GM23338 (cell line): ENCODE measurements around the gene MRPS34. TPM values are rescaled to one million over a fixed set of nuclear protein-coding genes. Genes with fewer than 3 reads are reported as not detected.

Experiments
- ATAC-seq: fragments of 200-7000 bp; cut with Tn5 transposase; 3 replicates; pipeline ENCODE4 v1.9.1; 2020
- DNase-seq: peaks from one replicate; pipeline ENCODE4 v3.0.0-alpha.2; 2015; ENCODE audit warnings: low spot score
- H2AFZ ChIP-seq: fragments of 200-600 bp; sonication (generic); 2 replicates; pipeline ENCODE4 v1.8.0; 2016; ENCODE audit warnings: antibody characterized with exemption, mild to moderate bottlenecking, moderate library complexity
- H3F3A ChIP-seq: fragments of 200-600 bp; sonication (generic); replicated peaks from 2 replicates; pipeline ENCODE4 v1.8.0; 2017; ENCODE audit warnings: antibody characterized with exemption, mixed run types, low read depth
- H3K27ac ChIP-seq: fragments of 200-600 bp; sonication (generic); 2 replicates; pipeline ENCODE4 v1.6.1; 2016; ENCODE audit warnings: low read depth
- H3K27me3 ChIP-seq: fragments of 200-600 bp; sonication (generic); 2 replicates; pipeline ENCODE4 v1.8.0; 2016; ENCODE audit warnings: mild to moderate bottlenecking, mixed run types, moderate library complexity; ENCODE audit not compliant: insufficient read depth
- H3K36me3 ChIP-seq: fragments of 200-600 bp; sonication (generic); 2 replicates; pipeline ENCODE4 v1.8.0; 2016; ENCODE audit warnings: mild to moderate bottlenecking; ENCODE audit not compliant: insufficient read depth
- H3K4me1 ChIP-seq: fragments of 200-600 bp; sonication (generic); 2 replicates; pipeline ENCODE4 v1.8.0; 2016; ENCODE audit warnings: mild to moderate bottlenecking, moderate library complexity; ENCODE audit not compliant: insufficient read depth
- H3K4me2 ChIP-seq: fragments of 200-600 bp; sonication (generic); 2 replicates; pipeline ENCODE4 v1.7.1; 2017; ENCODE audit warnings: mixed run types
- H3K4me3 ChIP-seq: fragments of 200-600 bp; sonication (generic); 2 replicates; pipeline ENCODE4 v1.6.1; 2016; ENCODE audit warnings: mixed run types
- H3K79me2 ChIP-seq: fragments of 200-600 bp; sonication (generic); replicated peaks from 2 replicates; pipeline ENCODE4 v1.8.0; 2017; ENCODE audit warnings: mild to moderate bottlenecking; ENCODE audit not compliant: insufficient read depth
- H3K9me2 ChIP-seq: fragments of 200-600 bp; sonication (generic); 2 replicates; pipeline ENCODE4 v1.8.0; 2017; ENCODE audit not compliant: insufficient read depth
- H4K20me1 ChIP-seq: fragments of 200-600 bp; sonication (generic); replicated peaks from 2 replicates; pipeline ENCODE4 v1.8.0; 2017; ENCODE audit warnings: mild to moderate bottlenecking; ENCODE audit not compliant: insufficient read depth
- H3K27ac Mint-ChIP-seq: 2 replicates; pipeline ENCODE4 v1.8.0; 2020; ENCODE audit warnings: inconsistent platforms, mild to moderate bottlenecking, moderate library complexity, mixed read lengths
- H3K27me3 Mint-ChIP-seq: 3 replicates; pipeline ENCODE4 v1.8.0; 2022; ENCODE audit warnings: low read depth, mild to moderate bottlenecking, moderate library complexity, mixed read lengths, inconsistent platforms; ENCODE audit not compliant: insufficient read depth, poor library complexity
- H3K36me3 Mint-ChIP-seq: 3 replicates; pipeline ENCODE4 v1.8.0; 2021; ENCODE audit warnings: low read depth, mild to moderate bottlenecking, inconsistent platforms, moderate library complexity, mixed read lengths
- H3K4me1 Mint-ChIP-seq: 3 replicates; pipeline ENCODE4 v1.8.0; 2020; ENCODE audit warnings: mild to moderate bottlenecking, inconsistent platforms, mixed read lengths
- H3K4me3 Mint-ChIP-seq: 3 replicates; pipeline ENCODE4 v1.8.0; 2021; ENCODE audit warnings: moderate library complexity, mild to moderate bottlenecking, inconsistent platforms, mixed read lengths
- H3K9me3 Mint-ChIP-seq: 3 replicates; pipeline ENCODE4 v1.8.0; 2020; ENCODE audit warnings: moderate library complexity, mild to moderate bottlenecking, inconsistent platforms, mixed read lengths
- CTCF ChIP-seq, 2 experiments: fragments of 200-600 bp in 1 of 2; sonication (generic) in 1 of 2; conservative IDR thresholded peaks; 2 replicates each; pipeline versions ENCODE4 v1.5.1 to v1.6.1; 2016 to 2017; ENCODE audit warnings: antibody characterized with exemption in 2 of 2, low read depth in 2 of 2, mild to moderate bottlenecking in 2 of 2, moderate library complexity in 1 of 2
- ETS1 ChIP-seq: IDR thresholded peaks from 2 replicates; pipeline ENCODE4 v1.6.1; 2016; ENCODE audit warnings: antibody characterized with exemption
- EZH2 ChIP-seq: fragments of 200-600 bp; sonication (generic); IDR thresholded peaks from one replicate; pipeline ENCODE4 v1.8.0; 2017; ENCODE audit warnings: antibody characterized with exemption, mild to moderate bottlenecking, low read depth; ENCODE audit not compliant: unreplicated experiment
- STAT1 ChIP-seq: IDR thresholded peaks from one replicate; pipeline ENCODE4 v1.6.1; 2016; ENCODE audit warnings: antibody characterized with exemption; ENCODE audit not compliant: unreplicated experiment
- polyA plus RNA-seq: library from polyadenylated mRNA; unstranded; fragments of >200 nt; fragmentation: Nextera tagmentation; extraction: Ambion mirVana; gene quantifications from 2 replicates; pipeline ENCODE4 v1.2.1, GENCODE V29; 2016
- total RNA-seq: library from RNA; depleted of rRNA; stranded (reverse); fragments of >200 nt; shearing (Covaris generic); gene quantifications from 2 replicates; pipeline ENCODE4 v1.2.3, GENCODE V29; 2014
- TF ChIP-seq, protein P1 (sequence below): fragments of 250-450 bp; sonication (Bioruptor Pico); IDR thresholded peaks from 2 replicates; pipeline ENCODE4 v1.5.0; 2020; ENCODE audit warnings: mild to moderate bottlenecking, moderate library complexity

Gene MRPS34
- total and polyA plus RNA-seq, 2 experiments from 2014 or later: 248 to 391 TPM

- TF ChIP-seq, protein P1, sequence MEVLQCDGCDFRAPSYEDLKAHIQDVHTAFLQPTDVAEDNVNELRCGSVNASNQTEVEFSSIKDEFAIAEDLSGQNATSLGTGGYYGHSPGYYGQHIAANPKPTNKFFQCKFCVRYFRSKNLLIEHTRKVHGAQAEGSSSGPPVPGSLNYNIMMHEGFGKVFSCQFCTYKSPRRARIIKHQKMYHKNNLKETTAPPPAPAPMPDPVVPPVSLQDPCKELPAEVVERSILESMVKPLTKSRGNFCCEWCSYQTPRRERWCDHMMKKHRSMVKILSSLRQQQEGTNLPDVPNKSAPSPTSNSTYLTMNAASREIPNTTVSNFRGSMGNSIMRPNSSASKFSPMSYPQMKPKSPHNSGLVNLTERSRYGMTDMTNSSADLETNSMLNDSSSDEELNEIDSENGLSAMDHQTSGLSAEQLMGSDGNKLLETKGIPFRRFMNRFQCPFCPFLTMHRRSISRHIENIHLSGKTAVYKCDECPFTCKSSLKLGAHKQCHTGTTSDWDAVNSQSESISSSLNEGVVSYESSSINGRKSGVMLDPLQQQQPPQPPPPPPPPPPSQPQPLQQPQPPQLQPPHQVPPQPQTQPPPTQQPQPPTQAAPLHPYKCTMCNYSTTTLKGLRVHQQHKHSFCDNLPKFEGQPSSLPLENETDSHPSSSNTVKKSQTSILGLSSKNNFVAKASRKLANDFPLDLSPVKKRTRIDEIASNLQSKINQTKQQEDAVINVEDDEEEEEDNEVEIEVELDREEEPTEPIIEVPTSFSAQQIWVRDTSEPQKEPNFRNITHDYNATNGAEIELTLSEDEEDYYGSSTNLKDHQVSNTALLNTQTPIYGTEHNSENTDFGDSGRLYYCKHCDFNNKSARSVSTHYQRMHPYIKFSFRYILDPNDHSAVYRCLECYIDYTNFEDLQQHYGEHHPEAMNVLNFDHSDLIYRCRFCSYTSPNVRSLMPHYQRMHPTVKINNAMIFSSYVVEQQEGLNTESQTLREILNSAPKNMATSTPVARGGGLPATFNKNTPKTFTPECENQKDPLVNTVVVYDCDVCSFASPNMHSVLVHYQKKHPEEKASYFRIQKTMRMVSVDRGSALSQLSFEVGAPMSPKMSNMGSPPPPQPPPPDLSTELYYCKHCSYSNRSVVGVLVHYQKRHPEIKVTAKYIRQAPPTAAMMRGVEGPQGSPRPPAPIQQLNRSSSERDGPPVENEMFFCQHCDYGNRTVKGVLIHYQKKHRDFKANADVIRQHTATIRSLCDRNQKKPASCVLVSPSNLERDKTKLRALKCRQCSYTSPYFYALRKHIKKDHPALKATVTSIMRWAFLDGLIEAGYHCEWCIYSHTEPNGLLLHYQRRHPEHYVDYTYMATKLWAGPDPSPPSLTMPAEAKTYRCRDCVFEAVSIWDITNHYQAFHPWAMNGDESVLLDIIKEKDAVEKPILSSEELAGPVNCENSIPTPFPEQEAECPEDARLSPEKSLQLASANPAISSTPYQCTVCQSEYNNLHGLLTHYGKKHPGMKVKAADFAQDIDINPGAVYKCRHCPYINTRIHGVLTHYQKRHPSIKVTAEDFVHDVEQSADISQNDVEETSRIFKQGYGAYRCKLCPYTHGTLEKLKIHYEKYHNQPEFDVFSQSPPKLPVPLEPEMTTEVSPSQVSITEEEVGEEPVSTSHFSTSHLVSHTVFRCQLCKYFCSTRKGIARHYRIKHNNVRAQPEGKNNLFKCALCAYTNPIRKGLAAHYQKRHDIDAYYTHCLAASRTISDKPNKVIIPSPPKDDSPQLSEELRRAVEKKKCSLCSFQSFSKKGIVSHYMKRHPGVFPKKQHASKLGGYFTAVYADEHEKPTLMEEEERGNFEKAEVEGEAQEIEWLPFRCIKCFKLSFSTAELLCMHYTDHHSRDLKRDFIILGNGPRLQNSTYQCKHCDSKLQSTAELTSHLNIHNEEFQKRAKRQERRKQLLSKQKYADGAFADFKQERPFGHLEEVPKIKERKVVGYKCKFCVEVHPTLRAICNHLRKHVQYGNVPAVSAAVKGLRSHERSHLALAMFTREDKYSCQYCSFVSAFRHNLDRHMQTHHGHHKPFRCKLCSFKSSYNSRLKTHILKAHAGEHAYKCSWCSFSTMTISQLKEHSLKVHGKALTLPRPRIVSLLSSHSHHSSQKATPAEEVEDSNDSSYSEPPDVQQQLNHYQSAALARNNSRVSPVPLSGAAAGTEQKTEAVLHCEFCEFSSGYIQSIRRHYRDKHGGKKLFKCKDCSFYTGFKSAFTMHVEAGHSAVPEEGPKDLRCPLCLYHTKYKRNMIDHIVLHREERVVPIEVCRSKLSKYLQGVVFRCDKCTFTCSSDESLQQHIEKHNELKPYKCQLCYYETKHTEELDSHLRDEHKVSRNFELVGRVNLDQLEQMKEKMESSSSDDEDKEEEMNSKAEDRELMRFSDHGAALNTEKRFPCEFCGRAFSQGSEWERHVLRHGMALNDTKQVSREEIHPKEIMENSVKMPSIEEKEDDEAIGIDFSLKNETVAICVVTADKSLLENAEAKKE: no peak
These were observed 37.2 kb upstream of the MRPS34 start (continued) for GRCh38 chr16:1810106-1810505.

DNA sequence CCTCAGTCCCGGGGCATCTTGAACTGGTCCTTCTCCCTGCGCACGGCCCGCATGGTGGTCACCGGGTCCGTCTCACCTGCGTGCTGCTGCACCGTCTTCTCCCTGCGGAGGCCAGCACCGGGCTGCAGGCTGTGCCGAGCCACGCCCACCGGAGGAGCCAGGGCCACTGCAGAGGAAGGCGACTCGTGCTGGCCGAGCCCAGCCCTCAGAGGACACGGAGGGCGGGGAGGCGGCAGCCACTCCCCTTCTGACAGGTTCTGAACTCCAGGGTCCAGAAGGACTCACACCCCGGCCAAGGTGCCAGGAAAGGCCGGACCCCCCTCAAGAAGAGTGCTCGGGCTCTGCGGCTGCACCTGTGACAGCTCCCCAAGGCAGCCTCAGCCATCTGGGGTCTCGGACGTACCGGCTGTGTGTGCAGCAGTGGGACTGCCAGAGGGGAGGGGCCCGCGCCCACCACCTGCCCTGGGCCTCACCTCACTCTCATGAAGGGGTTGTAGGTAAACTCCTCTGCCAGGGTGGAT, 36.4 kb upstream of the MRPS34 start:
- Histone ChIP-seq H3K79me2 (no peaks in the 10 kb centered on the region; the same call in 1 of the 2 replicates), H3K36me3 (no peaks in the 10 kb centered on the region), H3F3A (no peaks in the 10 kb centered on the region; the same call in 1 of the 2 replicates), H3K9me2 (no peaks in the 10 kb centered on the region), H3K4me1 (no peaks in the 10 kb centered on the region), H4K20me1 (no peaks in the 10 kb centered on the region; the same call in 1 of the 2 replicates), H3K4me2 (no peak overlapping the region), H3K4me3 (no peak overlapping the region), H3K27me3 (no peaks in the 10 kb centered on the region), H3K27ac (no peak overlapping the region), H2AFZ (no peak overlapping the region)
- peaks cover 10% of the 10 kb centered on the region; the same call in 2 of the 3 replicates for H3K9me3 Mint-ChIP-seq
- no peak overlapping the region for H3K4me3 Mint-ChIP-seq
- peaks cover 34% of the 10 kb centered on the region for H3K36me3 Mint-ChIP-seq
- H3K4me1 Mint-ChIP-seq: no peaks in the 10 kb centered on the region
- ATAC-seq: peak; percentile 97
- H3K27me3 Mint-ChIP-seq: peaks cover 4% of the 10 kb centered on the region
- TF ChIP-seq STAT1 (no peak), EZH2 (no peak), ETS1 (no peak), CTCF (conservative IDR thresholded peaks at IDR 0.05; ENCODE audit: low read depth in 2 of 2) (peak in 1 of 2 experiments; percentile 30; a peak in 1 of 4 replicates)
- H3K27ac Mint-ChIP-seq: no peak overlapping the region
- DNase-seq: peak; percentile 76
